Stimulated activated naive CD8-positive, alpha-beta T cell treated with anti-CD3 and anti-CD28 coated beads, Interleukin-15, amount 100 ng/mL, for 72 hours (primary cell): ENCODE measurements around the gene OR6C4.
"Not testable (repeated sequence)": the region's sequence is repeated elsewhere in the genome, so short reads cannot be mapped to it uniquely, and the experiment has no call there.

ENCODE experiments used
- ATAC-seq: fragments of 150-1000 bp; cut with Tn5 transposase; 2 replicates; pipeline ENCODE4 v1.10.0; 2021; ENCODE audit warnings: mild to moderate bottlenecking, moderate library complexity
- DNase-seq, 2 donors: peaks; one replicate each; pipeline ENCODE4 v3.0.0; 2021 to 2022
- H3K27ac Mint-ChIP-seq, 2 donors: one replicate each; pipeline ENCODE4 v1.8.0; 2022; ENCODE audit warnings: mild to moderate bottlenecking in 2 of 2, mixed read lengths in 2 of 2, moderate library complexity in 2 of 2
- H3K27me3 Mint-ChIP-seq: one replicate; pipeline ENCODE4 v1.8.0; 2022; ENCODE audit warnings: mixed read lengths
- H3K4me1 Mint-ChIP-seq: one replicate; pipeline ENCODE4 v1.8.0; 2022; ENCODE audit warnings: mild to moderate bottlenecking, mixed read lengths
- H3K4me3 Mint-ChIP-seq, 2 donors: one replicate each; pipeline ENCODE4 v1.8.0; 2022; ENCODE audit warnings: mild to moderate bottlenecking in 2 of 2, mixed read lengths in 2 of 2, moderate library complexity in 1 of 2
- H3K9me3 Mint-ChIP-seq, 2 donors: one replicate each; pipeline ENCODE4 v1.8.0; 2022; ENCODE audit warnings: mixed read lengths in 2 of 2

OR6C4 gene

GRCh38 chr12:55549302-55549701 is at the start of gene OR6C4:
TSS of gene OR6C4 (plus strand) at chr12:55549602. CDS start at chr12:55551227, 1,625 bp downstream.
- peaks cover 52% of the 10 kb centered on the region for H3K27me3 Mint-ChIP-seq

GRCh38 chr12:55499810-55500252 is 49.6 kb upstream of the OR6C4 start:
- Mint-ChIP-seq H3K27ac (no peak overlapping the region), H3K4me1 (no peaks in the 10 kb centered on the region), H3K9me3 (no peaks in the 10 kb centered on the region), H3K4me3 (no peak overlapping the region), H3K27me3 (peaks cover 12% of the 10 kb centered on the region)
- DNase-seq: no peak
- no peak for ATAC-seq

More at GRCh38 chr12:55549302-55549701, at the start of gene OR6C4:
- DNase-seq: no peak
- Mint-ChIP-seq H3K4me1 (no peaks in the 10 kb centered on the region), H3K9me3 (no peaks in the 10 kb centered on the region), H3K27ac (no peak within 1 kb of the TSS), H3K4me3 (no peak within 1 kb of the TSS)
- no peak for ATAC-seq

GRCh38 chr12:55501601-55502000 is 47.8 kb upstream of the OR6C4 start:
- Mint-ChIP-seq H3K9me3 (no peaks in the 10 kb centered on the region), H3K4me3 (no peak overlapping the region), H3K27ac (no peak overlapping the region), H3K4me1 (no peaks in the 10 kb centered on the region), H3K27me3 (peaks cover 12% of the 10 kb centered on the region)
- no peak for DNase-seq
- no peak for ATAC-seq

- DNase-seq: no peak
- Mint-ChIP-seq H3K27ac (peak overlapping the region in 1 of 2 donors; percentile 3), H3K4me3 (no peak overlapping the region), H3K4me1 (no peaks in the 10 kb centered on the region), H3K27me3 (peaks cover 53% of the 10 kb centered on the region), H3K9me3 (no peaks in the 10 kb centered on the region)
- ATAC-seq: no peak
Measured at GRCh38 chr12:55515696-55516095, 33.7 kb upstream of the OR6C4 start.

- no peaks in the 10 kb centered on the region for H3K9me3 Mint-ChIP-seq
- H3K4me3 Mint-ChIP-seq: no peak overlapping the region
- H3K27me3 Mint-ChIP-seq: peaks cover 53% of the 10 kb centered on the region
- DNase-seq: no peak
- H3K27ac Mint-ChIP-seq: no peak overlapping the region
- ATAC-seq: no peak
- H3K4me1 Mint-ChIP-seq: no peaks in the 10 kb centered on the region
Measured at GRCh38 chr12:55516391-55516790, 33.0 kb upstream of the OR6C4 start.

- H3K27me3 Mint-ChIP-seq: peaks cover 63% of the 10 kb centered on the region
- DNase-seq, H3K4me3 Mint-ChIP-seq, H3K9me3 Mint-ChIP-seq, ATAC-seq, H3K27ac Mint-ChIP-seq, H3K4me1 Mint-ChIP-seq: not testable (repeated sequence)
Measured at GRCh38 chr12:55548235-55548634, 1.2 kb upstream of the OR6C4 start.

- H3K9me3 Mint-ChIP-seq: no peaks in the 10 kb centered on the region
- H3K4me3 Mint-ChIP-seq: no peak overlapping the region
- H3K27me3 Mint-ChIP-seq: peaks cover 58% of the 10 kb centered on the region
- no peaks in the 10 kb centered on the region for H3K4me1 Mint-ChIP-seq
- H3K27ac Mint-ChIP-seq: no peak overlapping the region
- no peak for DNase-seq
- ATAC-seq: no peak
Measured at GRCh38 chr12:55548756-55549155, 646 bp upstream of the OR6C4 start.

- H3K4me3 Mint-ChIP-seq: no peak overlapping the region
- ATAC-seq: no peak
- peaks cover 21 to 22% of the 10 kb centered on the region in 2 donors for H3K9me3 Mint-ChIP-seq
- no peak for DNase-seq
- peaks cover 24% of the 10 kb centered on the region for H3K27me3 Mint-ChIP-seq
- H3K4me1 Mint-ChIP-seq: no peaks in the 10 kb centered on the region
- no peak overlapping the region for H3K27ac Mint-ChIP-seq
Measured at GRCh38 chr12:55554296-55554695, 4.9 kb downstream of the OR6C4 start.

- Mint-ChIP-seq H3K27me3 (peaks cover 16% of the 10 kb centered on the region), H3K9me3 (peaks cover 30 to 34% of the 10 kb centered on the region in 2 donors)
- H3K4me3 Mint-ChIP-seq: not testable (repeated sequence)
Measured at GRCh38 chr12:55570060-55570459, 20.7 kb downstream of the OR6C4 start.

GRCh38 chr12:55570689-55571088 is 21.3 kb downstream of the OR6C4 start:
- peaks cover 30 to 34% of the 10 kb centered on the region in 2 donors for H3K9me3 Mint-ChIP-seq
- DNase-seq, H3K4me1 Mint-ChIP-seq, H3K27ac Mint-ChIP-seq, H3K4me3 Mint-ChIP-seq, ATAC-seq: not testable (repeated sequence)
- H3K27me3 Mint-ChIP-seq: peaks cover 16% of the 10 kb centered on the region

More at GRCh38 chr12:55570060-55570459, 20.7 kb downstream of the OR6C4 start:
- not testable (repeated sequence) for H3K27ac Mint-ChIP-seq, ATAC-seq, H3K4me1 Mint-ChIP-seq, DNase-seq

GRCh38 chr12:55572168-55572567 is 22.8 kb downstream of the OR6C4 start, which contains the start of gene OR2AP1:
TSS of gene OR2AP1 (plus strand) at chr12:55572468. CDS start at chr12:55574415, 1,947 bp downstream.
- Mint-ChIP-seq H3K4me3 (no peak within 1 kb of the TSS), H3K4me1 (no peaks in the 10 kb centered on the region), H3K9me3 (peaks cover 30 to 34% of the 10 kb centered on the region in 2 donors), H3K27me3 (peaks cover 16% of the 10 kb centered on the region), H3K27ac (no peak within 1 kb of the TSS)
- ATAC-seq: no peak
- DNase-seq: no peak

GRCh38 chr12:55582066-55582465 is 32.7 kb downstream of the OR6C4 start:
- H3K4me1 Mint-ChIP-seq: no peaks in the 10 kb centered on the region
- ATAC-seq: no peak
- peaks cover 25% of the 10 kb centered on the region for H3K27me3 Mint-ChIP-seq

GRCh38 chr12:55585817-55586216 is 36.4 kb downstream of the OR6C4 start:
- DNase-seq: no peak
- peaks cover 0 to 6% of the 10 kb centered on the region in 2 donors for H3K9me3 Mint-ChIP-seq
- H3K4me1 Mint-ChIP-seq: no peaks in the 10 kb centered on the region
- H3K4me3 Mint-ChIP-seq: no peak overlapping the region
- no peak overlapping the region for H3K27ac Mint-ChIP-seq
- no peak for ATAC-seq
- H3K27me3 Mint-ChIP-seq: peaks cover 33% of the 10 kb centered on the region

More at GRCh38 chr12:55582066-55582465, 32.7 kb downstream of the OR6C4 start:
- no peak overlapping the region for H3K27ac Mint-ChIP-seq
- no peak overlapping the region for H3K4me3 Mint-ChIP-seq
- H3K9me3 Mint-ChIP-seq: peaks cover 0 to 17% of the 10 kb centered on the region in 2 donors
- DNase-seq: no peak

- not testable (repeated sequence) for H3K4me3 Mint-ChIP-seq, ATAC-seq, H3K4me1 Mint-ChIP-seq, H3K27ac Mint-ChIP-seq, DNase-seq
- peaks cover 12 to 17% of the 10 kb centered on the region in 2 donors for H3K9me3 Mint-ChIP-seq
- peaks cover 40% of the 10 kb centered on the region for H3K27me3 Mint-ChIP-seq
Measured at GRCh38 chr12:55590152-55590551, 40.8 kb downstream of the OR6C4 start.
